GM19395 (cell line): Measurements from ENCODE around the gene PRRG2.
A peak's percentile ranks its signal among the peaks of the same experiment; 100 is the strongest.

ENCODE experiments used
- ATAC-seq: cut with Tn5 transposase; IDR thresholded peaks from one replicate; pipeline ENCODE4 v1.9.1; 2021; ENCODE audit warnings: mild to moderate bottlenecking, moderate library complexity; ENCODE audit not compliant: unreplicated experiment

The PRRG2 gene

DNA sequence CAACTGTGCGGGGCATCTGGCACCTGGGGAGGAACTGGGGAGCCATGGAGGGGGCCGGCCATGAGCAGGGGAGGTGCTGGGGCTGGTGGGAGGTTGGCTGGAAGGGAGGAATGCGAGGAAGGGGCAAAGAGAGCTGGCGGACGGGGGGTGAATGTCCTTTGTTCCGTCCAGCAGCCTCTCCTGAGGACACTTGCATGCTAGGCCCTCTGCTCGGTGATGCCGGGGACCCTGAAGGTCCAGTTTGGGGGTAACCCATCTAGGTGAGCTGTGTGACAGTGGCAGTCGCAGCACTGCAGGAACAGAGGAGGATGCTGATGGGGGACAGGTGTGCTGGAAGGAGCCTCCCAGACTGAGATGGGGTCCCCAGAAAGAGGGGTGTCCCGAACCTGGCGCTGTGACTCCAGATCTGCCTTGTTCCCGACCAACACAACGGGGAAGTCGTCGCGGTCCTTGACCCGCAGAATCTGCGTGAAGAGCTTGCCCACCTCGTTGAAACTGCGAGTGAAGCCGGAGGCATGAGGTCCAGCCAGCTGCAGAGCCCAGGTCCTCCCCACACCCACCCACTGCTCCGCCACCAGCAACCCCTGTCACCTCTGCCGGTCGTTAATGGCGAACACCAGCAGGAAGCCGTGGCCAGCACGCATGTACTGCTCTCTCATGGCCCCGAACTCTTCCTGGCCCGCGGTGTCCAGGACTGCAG, 55.3 kb downstream of the PRRG2 start:
- ATAC-seq, result no peak

DNA sequence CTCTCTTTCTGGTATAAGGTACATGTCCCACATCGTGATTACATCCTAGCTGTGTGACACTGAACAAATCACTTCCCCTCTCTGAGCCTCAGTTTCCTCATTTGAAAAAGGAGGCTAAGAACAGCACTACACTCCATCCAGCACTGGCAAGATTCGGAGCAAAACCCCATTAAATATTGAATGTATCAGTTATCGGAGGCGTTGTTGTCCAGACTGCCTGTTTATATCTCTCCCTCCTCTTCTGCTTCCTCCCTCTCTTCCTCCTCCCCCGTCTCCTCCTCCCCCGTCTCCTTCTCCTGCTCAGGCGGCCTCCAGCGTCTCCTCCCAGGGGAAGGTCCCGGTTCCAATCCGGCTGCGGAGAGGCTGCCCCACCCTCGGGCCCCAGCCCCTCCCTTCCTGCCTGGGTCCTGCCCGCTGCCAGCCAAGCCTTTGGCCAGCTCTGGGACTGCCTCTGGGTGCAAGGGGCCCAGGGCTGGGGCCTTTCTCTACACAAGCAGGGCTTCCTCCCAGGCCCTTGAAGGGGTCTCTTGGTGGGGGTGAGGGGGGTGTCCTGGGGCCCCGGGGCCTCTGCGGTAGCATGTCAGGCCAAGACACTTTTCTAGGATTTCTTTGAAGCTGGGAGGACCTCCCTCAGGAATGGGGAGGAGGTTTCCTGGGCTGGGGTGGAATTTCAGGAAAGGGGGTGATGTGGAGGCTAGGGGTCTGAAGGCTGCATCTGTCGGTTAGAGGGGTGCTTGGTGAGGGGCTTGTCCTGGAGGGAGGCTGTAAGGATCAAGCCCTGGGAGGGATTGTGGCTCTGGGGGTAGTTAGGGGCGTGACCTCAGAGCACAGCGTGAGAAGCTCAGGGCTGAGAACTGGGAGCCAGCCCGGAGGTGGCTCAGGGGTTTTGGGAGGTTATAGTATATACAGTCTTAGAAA, 57.0 kb downstream of the PRRG2 start:
- ATAC-seq, result no peak

DNA sequence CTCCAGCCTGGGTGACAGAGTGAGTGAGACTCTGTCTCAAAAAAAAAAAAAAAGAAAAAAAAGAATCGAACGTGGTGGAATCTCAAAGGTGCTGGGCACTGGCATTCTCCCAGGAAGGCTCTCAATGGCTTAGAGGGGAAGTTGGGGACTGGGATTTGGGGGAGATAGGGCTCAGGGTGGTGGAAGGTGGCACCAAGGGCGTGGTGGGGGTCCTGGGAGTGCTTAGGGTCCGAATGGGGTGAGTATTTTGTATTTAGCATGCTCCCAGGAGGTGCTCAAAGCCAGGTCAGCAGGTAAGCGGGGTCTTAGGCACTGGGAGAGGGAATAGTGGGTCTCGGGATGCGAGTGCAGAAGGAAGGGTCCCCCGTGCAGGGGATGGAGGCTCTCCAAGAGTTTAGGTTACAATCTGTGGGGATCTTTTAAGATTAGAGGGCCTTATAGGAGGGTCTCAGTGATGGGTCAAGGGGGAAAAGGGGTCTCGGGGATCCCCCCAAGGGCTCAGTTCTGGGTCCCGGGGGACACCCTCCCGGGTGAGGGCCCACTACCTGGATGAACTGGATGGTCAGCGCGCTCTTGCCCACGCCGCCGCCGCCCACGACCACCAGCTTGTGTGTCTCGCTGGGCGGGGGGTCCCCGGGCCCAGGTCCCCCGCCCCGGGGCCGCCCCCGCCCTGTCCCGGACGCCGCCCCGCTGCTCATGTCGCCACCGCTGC, 58.4 kb downstream of the PRRG2 start:
- ATAC-seq, result no peak

DNA sequence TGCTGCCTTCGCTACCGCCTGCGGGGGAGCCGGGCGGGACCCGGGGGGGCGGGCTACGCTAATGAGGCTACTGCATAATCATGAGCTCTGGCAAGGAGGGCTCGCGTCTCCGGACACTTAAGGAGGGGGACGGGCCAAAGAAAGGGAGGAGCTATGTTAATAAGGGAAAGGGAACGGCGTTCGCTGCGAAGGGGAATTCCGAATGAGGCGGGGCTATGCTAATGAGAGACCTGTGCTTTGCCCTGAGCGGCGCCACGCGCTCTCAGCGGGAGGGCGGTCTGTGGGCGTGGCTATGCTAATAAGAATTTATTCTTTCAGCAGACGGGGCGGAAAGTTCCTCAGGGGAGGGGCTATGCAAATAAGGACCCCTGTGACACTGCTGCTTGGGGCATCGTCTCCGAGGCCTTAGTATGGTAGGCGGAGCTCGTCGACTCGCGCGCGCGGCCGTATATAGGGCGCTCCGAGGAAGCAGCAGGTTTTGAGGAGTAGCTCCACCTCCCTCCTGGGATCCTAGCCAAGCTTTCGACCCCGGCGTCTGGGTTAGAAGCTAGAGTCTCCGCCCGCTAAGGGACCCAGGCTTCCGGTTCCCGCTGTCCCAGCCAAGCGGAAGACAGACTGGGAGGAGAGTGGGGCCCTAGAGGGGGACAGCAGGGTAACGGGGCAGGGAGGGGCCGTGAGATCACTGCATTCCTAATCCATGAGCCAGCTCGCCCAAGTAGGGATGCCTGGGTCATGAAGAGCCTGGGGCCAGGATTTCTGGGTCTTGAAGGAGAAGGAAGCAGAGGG, 59.2 kb downstream of the PRRG2 start, which contains the start of gene RRAS:
Gene RRAS, minus strand, starts transcription at position 31 of the 786 bp plus-strand sequence. CDS start 45 bp downstream, outside the sequence.
- peak; percentile 59 for ATAC-seq
